SKM-1 (cell line): ENCODE results near the gene ADRM1.

Experiments
- DNase-seq: peaks from one replicate; lab custom pipeline; 2025; ENCODE audit not compliant: unreplicated experiment; lab: John Stamatoyannopoulos, UW

ADRM1 gene

GRCh38 chr20:62352402-62353288 is 49.8 kb downstream of the ADRM1 start:
- no peak for DNase-seq

GRCh38 chr20:62353289-62354030 is 50.7 kb downstream of the ADRM1 start:
- DNase-seq, result no peak

- DNase-seq, result no peak
Observed at GRCh38 chr20:62354031-62354808, 51.4 kb downstream of the ADRM1 start.

- DNase-seq, result no peak
Observed at GRCh38 chr20:62354811-62355341, 52.1 kb downstream of the ADRM1 start.

- DNase-seq, result no peak
Observed at GRCh38 chr20:62355516-62355877, 52.7 kb downstream of the ADRM1 start.

- DNase-seq, result no peak
Observed at GRCh38 chr20:62355878-62356588, 53.2 kb downstream of the ADRM1 start.

- DNase-seq, result no peak
Observed at GRCh38 chr20:62356589-62357186, 53.9 kb downstream of the ADRM1 start.

- DNase-seq, result no peak
Observed at GRCh38 chr20:62357187-62357667, 54.4 kb downstream of the ADRM1 start.

GRCh38 chr20:62357681-62358080 is 54.9 kb downstream of the ADRM1 start:
- no peak for DNase-seq
